H54 (cell line): ENCODE data around the gene NT5C1A.

Source experiments
- DNase-seq: peaks from one replicate; pipeline ENCODE4 v3.0.0; 2011; ENCODE audit warnings: low spot score, mixed read lengths; ENCODE audit not compliant: insufficient read length
- FAIRE-seq: peaks from 3 replicates; lab custom pipeline; 2011; peaks lifted over from hg19 to GRCh38; lab: Jason Lieb, UNC
- POLR2A ChIP-seq: IDR thresholded peaks from 2 replicates; pipeline ENCODE4 v1.6.1; 2011; ENCODE audit warnings: low read depth, mild to moderate bottlenecking, low read length

The NT5C1A gene

DNA sequence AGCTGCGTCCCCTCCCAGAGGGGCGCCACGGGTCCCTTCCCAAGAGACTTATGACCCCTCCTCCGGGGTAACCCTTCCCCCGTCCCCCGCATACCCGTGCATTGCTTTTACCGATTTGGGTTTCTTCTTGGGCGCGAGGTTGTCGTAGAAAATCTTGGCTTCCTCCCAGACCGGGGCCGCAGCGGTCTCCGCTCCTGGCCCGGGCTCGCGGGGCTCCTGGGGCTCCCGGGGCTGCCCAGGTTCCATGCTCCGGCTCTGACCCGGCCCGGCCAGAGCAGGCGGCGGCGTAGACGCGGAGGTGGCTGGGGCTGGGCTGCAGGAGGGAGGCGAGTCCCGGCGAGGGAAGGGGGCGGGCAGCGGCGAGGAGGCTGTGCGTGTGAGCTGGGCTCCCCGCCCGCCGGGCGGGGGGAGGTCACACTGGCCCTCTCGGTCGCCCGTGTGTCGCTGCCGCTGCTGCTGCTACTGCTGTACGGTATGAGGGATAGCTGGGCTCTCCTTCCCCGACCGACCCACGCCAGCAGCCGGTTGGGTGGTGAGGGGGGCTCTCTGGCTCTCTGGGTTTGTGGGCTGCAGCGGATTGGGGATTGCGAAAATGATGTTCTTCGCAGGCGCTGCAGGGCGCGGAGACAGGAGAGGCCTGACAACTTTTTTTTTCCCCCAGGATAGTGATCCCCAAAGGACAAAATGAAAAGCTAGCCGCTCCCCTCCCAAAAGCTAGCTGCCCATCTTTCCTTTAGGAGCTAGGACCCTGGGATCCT, at the start of gene NT5C1A:
TSS of gene NT5C1A (minus strand) at position 315 of the 758 bp plus-strand sequence. CDS start at position 246, 69 bp downstream.
- no peak for TF ChIP-seq POLR2A
- no peak for DNase-seq
- no peak for FAIRE-seq

DNA sequence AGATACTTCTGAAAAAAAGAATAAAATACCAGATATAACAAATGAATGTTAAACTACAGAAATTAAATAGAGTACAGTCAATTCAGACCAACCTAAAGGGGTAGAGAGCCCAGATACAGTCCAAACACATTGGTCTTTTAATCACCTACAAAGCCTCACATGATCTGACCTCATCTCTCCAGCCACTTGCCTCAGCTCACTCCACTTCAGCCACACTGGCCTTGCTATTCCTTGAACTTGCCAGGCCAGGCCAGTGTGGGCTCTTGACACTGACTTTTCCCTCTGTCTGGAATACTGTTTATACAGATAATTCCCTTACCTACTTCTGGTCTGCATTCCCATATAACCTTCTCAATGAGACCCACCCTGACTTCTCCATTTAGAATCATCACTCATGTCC, 49.8 kb upstream of the NT5C1A start:
- TF ChIP-seq POLR2A: no peak
- FAIRE-seq (no peak), DNase-seq (no peak)

DNA sequence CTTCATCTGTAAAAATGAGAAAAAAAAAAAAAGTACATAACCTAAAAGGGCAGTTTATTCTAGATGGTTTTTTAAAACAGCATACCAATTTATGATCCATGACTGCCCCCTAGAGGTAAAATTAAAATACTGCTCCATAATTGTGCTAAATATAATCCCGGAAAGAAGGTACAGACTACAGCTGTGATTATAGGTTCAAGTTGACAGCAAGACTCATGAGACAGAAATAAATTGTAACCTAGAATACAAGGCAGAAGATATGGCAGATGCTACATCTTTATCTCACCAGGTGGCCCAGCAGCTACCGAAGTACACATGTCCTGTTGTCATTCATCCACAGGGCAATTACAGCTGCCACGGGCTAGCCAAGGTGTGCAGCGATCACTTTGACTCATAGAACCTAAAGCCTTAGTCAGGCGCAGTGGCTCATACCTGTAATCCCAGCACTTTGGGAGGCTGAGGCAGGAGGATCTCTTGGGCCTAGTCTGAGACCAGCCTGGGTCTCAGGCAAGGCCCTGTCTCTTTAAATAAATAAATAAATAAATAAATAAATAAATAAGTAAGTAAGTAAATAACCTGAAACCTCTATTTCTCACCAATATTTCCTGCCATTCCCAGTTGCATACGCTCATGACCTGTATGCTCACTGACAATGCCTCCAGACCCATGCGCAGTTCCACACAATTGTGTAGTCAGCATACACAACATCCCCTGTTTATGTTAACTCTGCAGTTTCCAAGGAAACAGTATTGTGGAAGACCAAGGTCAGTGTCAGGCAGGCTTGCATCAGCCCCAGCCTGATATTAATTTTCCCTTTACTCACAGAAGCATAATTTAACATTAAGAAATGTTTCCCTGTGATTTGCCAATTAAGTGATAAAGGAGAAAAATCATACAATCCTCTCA, 48.4 kb upstream of the NT5C1A start:
- DNase-seq: no peak
- no peak for TF ChIP-seq POLR2A
- peak; percentile 84 for FAIRE-seq

DNA sequence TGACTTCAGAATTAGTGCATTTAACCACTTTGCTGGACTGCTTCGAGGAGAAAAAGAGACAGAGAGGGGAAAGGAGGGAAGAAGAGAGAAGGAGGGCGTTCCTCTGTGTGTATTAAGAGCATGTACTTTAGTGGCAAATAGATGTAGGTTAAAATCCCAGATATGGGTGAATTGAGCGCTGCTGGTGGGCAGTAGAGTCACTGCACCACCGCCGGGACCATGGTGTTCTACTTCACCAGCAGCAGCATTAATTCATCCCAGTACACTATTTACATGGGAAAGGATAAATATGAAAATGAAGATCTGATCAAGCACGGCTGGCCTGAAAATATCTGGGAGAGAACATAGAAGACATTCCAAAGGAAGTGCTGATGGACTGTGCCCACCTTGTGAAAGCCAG, 45.9 kb upstream of the NT5C1A start:
- FAIRE-seq (no peak), DNase-seq (no peak)
- TF ChIP-seq POLR2A: no peak

DNA sequence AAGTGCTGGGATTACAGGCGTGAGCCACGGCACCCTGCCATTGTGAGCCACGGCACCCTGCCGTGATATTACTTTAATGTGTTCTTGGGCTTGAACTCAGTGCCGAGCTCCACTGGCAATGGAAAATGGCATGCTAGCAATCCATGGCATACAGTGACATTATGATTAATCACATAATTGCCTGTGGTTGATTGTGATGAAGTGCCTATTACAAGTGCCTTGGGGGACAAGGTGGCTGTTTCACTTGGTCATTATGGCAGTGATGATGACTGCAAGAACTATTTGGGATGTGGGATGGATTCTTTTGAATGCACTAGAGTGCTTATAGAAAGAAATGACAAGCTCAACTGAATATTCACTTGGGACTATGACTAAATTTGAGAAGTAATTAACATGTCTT, 41.6 kb upstream of the NT5C1A start:
- FAIRE-seq (no peak), DNase-seq (no peak)
- no peak for TF ChIP-seq POLR2A

DNA sequence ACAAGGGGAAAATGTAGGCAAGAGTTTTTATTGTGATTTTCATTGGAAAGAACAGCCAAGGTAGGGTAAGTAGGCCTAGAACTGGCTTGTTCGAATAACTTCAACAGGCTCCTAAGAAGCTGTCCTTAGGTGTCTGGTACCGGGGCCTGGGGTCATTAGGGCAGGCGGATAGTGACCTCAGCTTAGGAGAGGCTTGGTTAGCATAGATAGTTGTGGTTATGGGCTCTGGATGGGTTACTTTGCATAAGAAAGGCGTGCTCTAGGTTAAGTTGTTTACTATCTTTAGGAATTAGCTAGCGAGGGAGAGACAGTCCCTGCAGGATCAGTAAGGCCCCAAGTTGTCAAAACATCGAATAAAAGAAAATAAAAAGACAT, 40.0 kb upstream of the NT5C1A start:
- FAIRE-seq (no peak), DNase-seq (no peak)

DNA sequence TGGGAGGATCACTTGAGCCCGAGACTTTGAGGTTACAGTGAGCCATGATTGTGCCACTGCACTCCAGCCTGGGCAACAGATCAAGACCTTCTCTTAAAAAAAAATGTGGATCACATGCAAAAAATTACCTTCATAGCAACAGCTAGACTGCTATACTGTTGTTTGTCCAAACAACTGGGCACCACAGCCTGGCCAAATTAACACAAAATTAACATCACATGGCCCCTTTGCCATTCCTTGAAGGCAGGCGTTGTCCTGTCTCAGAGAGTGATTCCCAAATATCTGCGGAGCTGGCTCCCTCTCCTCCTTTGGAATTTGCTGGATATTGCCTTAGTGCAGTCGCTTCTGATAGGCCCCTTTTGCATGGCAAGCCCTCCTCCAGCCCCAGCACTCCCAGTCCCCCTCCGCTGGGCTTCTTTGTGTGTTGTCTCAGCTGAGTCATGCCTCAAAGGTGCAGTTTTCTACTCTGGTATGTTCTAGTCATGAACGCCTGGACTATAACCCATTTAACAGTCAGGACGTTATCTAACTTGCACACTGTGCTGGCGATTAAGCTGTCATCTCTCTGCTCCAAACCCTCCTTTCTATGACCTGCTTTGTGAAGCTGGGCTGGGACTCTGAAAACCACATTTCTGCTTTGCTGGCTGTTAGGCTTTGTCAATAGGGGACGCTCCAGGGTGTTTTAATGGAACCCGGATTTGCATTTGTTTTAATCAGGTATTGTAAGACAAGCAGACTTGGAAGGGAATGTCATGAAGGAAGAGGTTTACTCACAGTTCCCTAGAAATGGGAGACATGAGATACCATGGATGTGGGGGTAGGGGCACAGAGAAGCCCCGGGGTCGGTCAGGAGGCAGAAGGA, 39.4 kb upstream of the NT5C1A start:
- no peak for TF ChIP-seq POLR2A
- FAIRE-seq (no peak), DNase-seq (no peak)

More for the DNA sequence above, 40.0 kb upstream of the NT5C1A start:
- TF ChIP-seq POLR2A: no peak

DNA sequence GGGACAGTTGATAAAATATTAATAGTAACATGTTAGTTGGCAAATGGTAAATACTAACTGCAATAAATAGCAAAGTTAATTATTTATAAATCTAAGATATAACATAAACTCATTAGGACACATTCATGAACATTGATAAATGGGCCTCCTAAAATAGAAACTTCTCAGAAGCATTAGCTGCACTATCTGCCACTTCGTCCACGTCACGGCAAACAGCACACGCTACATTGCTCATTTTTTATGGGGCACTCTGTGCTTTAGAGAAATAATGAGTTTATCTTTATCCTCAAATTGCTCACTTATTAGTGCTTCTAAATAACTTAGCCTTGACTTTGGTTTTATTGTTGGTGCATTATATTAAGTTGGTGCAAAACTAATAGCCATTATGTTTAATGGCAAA, 35.6 kb upstream of the NT5C1A start:
- no peak for TF ChIP-seq POLR2A
- DNase-seq (no peak), FAIRE-seq (no peak)

DNA sequence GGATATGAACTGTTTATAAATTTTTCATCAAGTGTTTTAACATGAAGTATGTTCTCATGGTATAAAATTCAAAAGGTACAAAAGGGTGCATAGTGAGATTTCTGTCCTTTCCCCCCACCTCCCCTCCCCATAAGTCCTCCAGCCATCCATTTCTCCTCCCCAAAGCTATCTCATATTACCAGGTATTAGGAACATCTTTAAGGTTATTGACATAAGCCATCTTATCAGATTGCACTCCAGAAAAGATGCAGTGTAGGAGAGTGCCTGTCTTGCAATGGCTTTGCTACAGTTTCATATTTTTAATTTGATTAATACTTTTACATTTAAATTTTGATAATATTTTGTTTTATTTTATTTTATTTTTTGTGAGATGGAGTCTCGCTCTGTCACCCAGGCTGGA, 32.9 kb upstream of the NT5C1A start:
- FAIRE-seq (no peak), DNase-seq (no peak)
- TF ChIP-seq POLR2A: no peak

DNA sequence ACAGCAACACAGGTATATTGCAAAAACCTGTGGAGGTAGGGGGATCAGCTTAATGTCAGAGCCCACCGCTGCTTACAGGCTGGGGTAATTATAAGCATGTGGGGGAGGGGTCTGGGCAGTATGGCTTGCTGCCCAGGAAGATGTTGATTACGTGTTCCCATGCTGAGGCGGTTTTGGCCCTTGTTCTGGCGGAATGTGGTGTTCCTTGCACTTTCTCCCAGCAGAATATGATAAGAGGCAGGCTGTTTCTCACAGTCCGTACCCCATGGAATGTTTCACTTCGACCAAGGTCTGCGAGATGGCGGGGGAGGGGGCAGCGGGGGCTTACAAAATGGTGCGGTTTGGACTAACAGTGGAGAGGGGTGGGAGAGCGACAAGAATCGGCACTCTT, 29.1 kb upstream of the NT5C1A start:
- TF ChIP-seq POLR2A: no peak
- FAIRE-seq (no peak), DNase-seq (no peak)

DNA sequence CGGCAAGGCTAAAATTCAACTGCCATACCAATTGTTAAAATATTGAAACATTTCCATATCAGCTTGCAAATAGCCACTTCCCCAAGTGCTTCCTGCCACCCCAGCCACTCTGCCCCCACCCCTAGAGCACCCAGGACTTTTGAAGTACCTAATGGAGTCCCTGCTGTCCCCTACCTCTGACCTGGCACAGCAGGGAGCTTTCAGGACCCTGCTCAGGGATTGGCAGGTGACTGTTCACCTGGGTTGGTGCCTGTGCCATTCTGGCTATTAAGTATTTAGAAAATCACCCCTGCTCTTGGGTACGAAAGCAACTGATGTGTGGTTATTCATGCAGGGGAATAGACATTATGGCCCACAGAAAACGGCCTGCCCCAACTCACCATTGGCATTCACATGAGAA, 28.4 kb upstream of the NT5C1A start:
- TF ChIP-seq POLR2A: no peak
- no peak for FAIRE-seq
- no peak for DNase-seq

DNA sequence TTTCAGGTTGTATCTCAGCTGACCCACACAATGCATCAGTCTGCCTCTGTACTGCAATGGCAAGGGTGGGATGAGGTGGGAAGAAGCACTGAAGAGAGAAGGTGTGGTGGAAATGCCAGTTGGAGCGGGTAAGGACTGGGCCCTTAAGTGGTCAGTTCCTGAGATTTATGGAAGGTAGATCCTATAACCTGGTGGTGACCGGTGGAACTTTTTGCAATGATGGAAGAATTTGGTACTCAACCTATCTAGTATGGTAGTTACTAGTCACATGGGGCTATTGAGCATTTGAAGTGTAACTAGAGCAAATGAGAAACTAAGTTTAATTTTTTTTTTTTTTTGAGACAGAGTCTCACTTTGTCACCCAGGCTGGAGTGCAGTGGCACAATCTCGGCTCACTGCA, 27.5 kb upstream of the NT5C1A start:
- TF ChIP-seq POLR2A: no peak
- FAIRE-seq: no peak
- no peak for DNase-seq

DNA sequence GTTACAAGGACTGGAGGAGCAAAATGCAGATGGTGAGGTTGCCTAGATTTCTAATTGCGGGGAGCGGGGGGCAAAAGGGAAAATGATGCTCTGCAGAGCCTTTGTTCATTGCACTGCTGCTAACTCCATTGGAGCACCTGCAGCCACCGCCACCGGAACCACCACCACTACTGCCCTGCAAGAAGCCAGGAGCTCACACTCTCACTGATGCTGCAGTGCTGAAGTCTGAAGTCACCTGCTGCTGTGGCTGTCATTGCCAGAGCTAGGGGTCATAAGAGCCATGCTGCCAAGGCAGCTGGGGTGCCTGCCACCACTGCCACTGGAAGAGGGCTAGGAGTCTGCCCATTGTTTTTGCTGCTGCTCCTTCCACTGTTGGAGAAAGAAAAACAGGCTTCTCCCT, 26.7 kb upstream of the NT5C1A start:
- no peak for TF ChIP-seq POLR2A
- DNase-seq (no peak), FAIRE-seq (no peak)

DNA sequence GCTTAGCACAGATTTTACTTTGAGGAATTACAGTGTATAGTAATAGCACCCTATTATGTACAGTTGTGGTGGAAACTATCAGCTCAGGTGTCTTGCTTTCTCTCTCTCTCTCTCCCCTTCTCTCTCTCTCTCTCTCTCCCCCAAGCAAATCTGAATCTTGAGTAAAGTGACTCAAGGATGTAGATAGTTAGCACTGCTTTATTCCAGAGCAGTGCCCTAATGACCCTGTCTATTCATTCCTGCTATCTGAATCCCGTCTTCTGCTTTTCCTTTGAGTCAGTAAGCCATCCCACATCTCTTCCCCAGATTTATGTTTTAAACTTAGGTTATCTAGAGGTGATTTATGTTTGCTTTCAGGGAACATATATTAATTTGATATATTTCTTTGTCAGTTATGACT, 24.5 kb upstream of the NT5C1A start:
- DNase-seq (no peak), FAIRE-seq (no peak)
- TF ChIP-seq POLR2A: no peak
